Epithelial cell of prostate (primary cell): ENCODE data around the gene KIAA1143.

Source experiments
- DNase-seq: peaks from one replicate; pipeline ENCODE4 v3.0.0-alpha.2; 2011; ENCODE audit warnings: low read depth, low spot score
- H3K27ac ChIP-seq: fragments of 450-650 bp; 2 replicates; pipeline ENCODE4 v1.5.1; 2017; ENCODE audit warnings: mild to moderate bottlenecking

KIAA1143 gene

GRCh38 chr3:44761424-44762169, at the start of gene KIAA1143, which contains the start of gene KIF15:
Gene KIAA1143, minus strand, starts transcription at chr3:44761619. Its CDS starts 17 bp downstream, at chr3:44761602.
Gene KIF15, plus strand, starts transcription at chr3:44761794. Its CDS starts 72 bp downstream, at chr3:44761866.
- peak within 1 kb of the TSS; percentile 41 for H3K27ac ChIP-seq
- peak; percentile 79 for DNase-seq

- H3K27ac ChIP-seq = no peak overlapping the region
- no peak for DNase-seq
Observed at GRCh38 chr3:44805960-44806359, 44.5 kb upstream of the KIAA1143 start.

- H3K27ac ChIP-seq = no peak overlapping the region
- no peak for DNase-seq
Observed at GRCh38 chr3:44803298-44803697, 41.9 kb upstream of the KIAA1143 start.

GRCh38 chr3:44802011-44802410, 40.6 kb upstream of the KIAA1143 start:
- DNase-seq = no peak
- no peak overlapping the region for H3K27ac ChIP-seq

GRCh38 chr3:44795197-44795596, 33.8 kb upstream of the KIAA1143 start:
- H3K27ac ChIP-seq = no peak overlapping the region
- DNase-seq = no peak

GRCh38 chr3:44782891-44783290, 21.5 kb upstream of the KIAA1143 start:
- no peak overlapping the region for H3K27ac ChIP-seq
- no peak for DNase-seq

GRCh38 chr3:44772099-44772442, 10.7 kb upstream of the KIAA1143 start:
- no peak for DNase-seq

GRCh38 chr3:44771424-44772098, 10.1 kb upstream of the KIAA1143 start:
- no peak for DNase-seq
- H3K27ac ChIP-seq = no peak overlapping the region

More at GRCh38 chr3:44772099-44772442, 10.7 kb upstream of the KIAA1143 start:
- H3K27ac ChIP-seq = no peak overlapping the region

- no peak for DNase-seq
- no peak overlapping the region for H3K27ac ChIP-seq
Observed at GRCh38 chr3:44764248-44764647, 2.8 kb upstream of the KIAA1143 start.

- no peak for DNase-seq
- no peak overlapping the region for H3K27ac ChIP-seq
Observed at GRCh38 chr3:44762690-44763089, 1.3 kb upstream of the KIAA1143 start.

GRCh38 chr3:44762170-44762677, 805 bp upstream of the KIAA1143 start:
- peak overlapping the region; percentile 5 for H3K27ac ChIP-seq

GRCh38 chr3:44761101-44761423, 357 bp downstream of the KIAA1143 start:
- no peak for DNase-seq
- peak overlapping the region; percentile 41 for H3K27ac ChIP-seq

More at GRCh38 chr3:44762170-44762677, 805 bp upstream of the KIAA1143 start:
- DNase-seq = no peak

GRCh38 chr3:44734646-44735168, 26.7 kb downstream of the KIAA1143 start:
- H3K27ac ChIP-seq = no peak overlapping the region
- DNase-seq = no peak

- peak within 1 kb of the TSS; percentile 48 for H3K27ac ChIP-seq
Observed at GRCh38 chr3:44729384-44729910, 32.0 kb downstream of the KIAA1143 start, which contains the start of gene ZNF501. Gene ZNF501, plus strand, starts transcription at chr3:44729635. Its CDS starts 4,787 bp downstream, at chr3:44734422.

GRCh38 chr3:44722103-44722401, 39.4 kb downstream of the KIAA1143 start:
- no peak for DNase-seq
- no peak overlapping the region for H3K27ac ChIP-seq

More at GRCh38 chr3:44729384-44729910, 32.0 kb downstream of the KIAA1143 start, which contains the start of gene ZNF501:
- peak; percentile 77 for DNase-seq

GRCh38 chr3:44721231-44722102, 40.0 kb downstream of the KIAA1143 start:
- H3K27ac ChIP-seq = no peak overlapping the region
- no peak for DNase-seq

GRCh38 chr3:44712455-44713075, 48.9 kb downstream of the KIAA1143 start, which contains the start of gene ZNF502:
Gene ZNF502, plus strand, starts transcription at chr3:44712660. Its CDS starts 7,602 bp downstream, at chr3:44720262.
- H3K27ac ChIP-seq = peak within 1 kb of the TSS; percentile 52

More at GRCh38 chr3:44712455-44713075, 48.9 kb downstream of the KIAA1143 start, which contains the start of gene ZNF502:
- DNase-seq = peak; percentile 24
